HS-27A (cell line): ENCODE data around the gene KCTD8.
A peak's percentile ranks its signal among the peaks of the same experiment; 100 is the strongest.
"Not testable (repeated sequence)": the region's sequence is repeated elsewhere in the genome, so short reads cannot be mapped to it uniquely, and the experiment has no call there.

Experiments used
- DNase-seq: peaks from one replicate; pipeline ENCODE4 v3.0.0-alpha.2; 2012; ENCODE audit warnings: low read depth, missing footprints

The KCTD8 gene

GRCh38 chr4:44326741-44327140 lies 121.9 kb downstream of the KCTD8 start:
- no peak for DNase-seq

GRCh38 chr4:44320833-44321232 lies 127.8 kb downstream of the KCTD8 start:
- DNase-seq, result no peak

- DNase-seq, result no peak
These were observed 129.5 kb downstream of the KCTD8 start for GRCh38 chr4:44319129-44319528.

GRCh38 chr4:44313702-44314101 lies 134.9 kb downstream of the KCTD8 start:
- no peak for DNase-seq

- no peak for DNase-seq
These were observed 161.1 kb downstream of the KCTD8 start for GRCh38 chr4:44287505-44287904.

GRCh38 chr4:44279469-44279868 lies 169.1 kb downstream of the KCTD8 start:
- DNase-seq, result no peak

- no peak for DNase-seq
These were observed 169.5 kb downstream of the KCTD8 start for GRCh38 chr4:44279066-44279465.

GRCh38 chr4:44257461-44257860 lies 191.1 kb downstream of the KCTD8 start:
- DNase-seq, result no peak

- DNase-seq, result no peak
These were observed 192.2 kb downstream of the KCTD8 start for GRCh38 chr4:44256414-44256813.

- no peak for DNase-seq
These were observed 211.0 kb downstream of the KCTD8 start for GRCh38 chr4:44237643-44238042.

- no peak for DNase-seq
These were observed 212.7 kb downstream of the KCTD8 start for GRCh38 chr4:44235897-44236296.

GRCh38 chr4:44232262-44232661 lies 216.3 kb downstream of the KCTD8 start:
- DNase-seq, result no peak

- DNase-seq, result no peak
These were observed 217.6 kb downstream of the KCTD8 start for GRCh38 chr4:44231006-44231405.

GRCh38 chr4:44228326-44228725 lies 220.3 kb downstream of the KCTD8 start:
- DNase-seq, result no peak

- DNase-seq, result no peak
These were observed 227.2 kb downstream of the KCTD8 start for GRCh38 chr4:44221407-44221806.

GRCh38 chr4:44210750-44211149 lies 237.9 kb downstream of the KCTD8 start:
- DNase-seq, result no peak

- DNase-seq, result no peak
These were observed 251.8 kb downstream of the KCTD8 start for GRCh38 chr4:44196796-44197195.

- no peak for DNase-seq
These were observed 254.2 kb downstream of the KCTD8 start for GRCh38 chr4:44194365-44194764.

GRCh38 chr4:44186850-44187246 lies 261.8 kb downstream of the KCTD8 start:
- DNase-seq, result no peak

GRCh38 chr4:44186096-44186849 lies 262.3 kb downstream of the KCTD8 start:
- peak; percentile 35 for DNase-seq

- DNase-seq, result not testable (repeated sequence)
These were observed 266.9 kb downstream of the KCTD8 start for GRCh38 chr4:44181491-44182349.

GRCh38 chr4:44167766-44168165 lies 280.8 kb downstream of the KCTD8 start:
- DNase-seq, result not testable (repeated sequence)

- no peak for DNase-seq
These were observed 282.7 kb downstream of the KCTD8 start for GRCh38 chr4:44165938-44166337.
